K562 (cell line): ENCODE measurements around the gene GRK3. TPM values are rescaled to one million over a fixed set of nuclear protein-coding genes. Genes with fewer than 3 reads are reported as not detected.

ENCODE experiments used
- ATF7 ChIP-seq: fragments of 450-650 bp; IDR thresholded peaks from 2 replicates; pipeline ENCODE4 v1.7.1; 2014; ENCODE audit warnings: mild to moderate bottlenecking, moderate library complexity
- CBX8 ChIP-seq: fragments of 200-600 bp; sonication (generic); IDR thresholded peaks from 2 replicates; pipeline ENCODE4 v1.6.1; 2012; ENCODE audit warnings: borderline replicate concordance, mixed run types, low read depth, mild to moderate bottlenecking, moderate library complexity, mixed read lengths, low read length, control low read depth, inconsistent platforms; ENCODE audit not compliant: poor library complexity, severe bottlenecking; ENCODE audit errors: extremely low read depth
- FOSL1 ChIP-seq: fragments of 200-800 bp; sonication (Bioruptor generic); conservative IDR thresholded peaks from 2 replicates; pipeline ENCODE4 v1.6.1; 2016; ENCODE audit warnings: missing genetic modification characterization, missing compliant biosample characterization
- FOXK2 ChIP-seq, 2 experiments: fragments of 450-650 bp; IDR thresholded peaks in 1 of 2; conservative IDR thresholded peaks in 1 of 2; 2 replicates each; pipeline ENCODE4 v1.6.1; 2016; ENCODE audit warnings: low read depth in 2 of 2, mild to moderate bottlenecking in 1 of 2
- HDAC1 ChIP-seq, 2 experiments: fragments of 450-650 bp; IDR thresholded peaks; 2 replicates each; pipeline ENCODE4 v1.6.1; 2016 to 2017; ENCODE audit warnings: inconsistent platforms in 1 of 2, mild to moderate bottlenecking in 1 of 2, moderate library complexity in 1 of 2
- MAZ ChIP-seq, 2 experiments: fragments of 450-650 bp in 1 of 2; sonication (generic) in 1 of 2; formaldehyde crosslinking; IDR thresholded peaks in 1 of 2; conservative IDR thresholded peaks in 1 of 2; 2 replicates each; pipeline versions ENCODE4 v1.4.0 to v1.5.0; 2020; ENCODE audit warnings: mild to moderate bottlenecking in 1 of 2, missing genetic modification reagents in 1 of 2
- NR4A1 ChIP-seq, 2 experiments: fragments of 250-450 bp in 1 of 2; fragments of 450-650 bp in 1 of 2; sonication (Bioruptor Pico) in 1 of 2; IDR thresholded peaks; 2 replicates each; pipeline versions ENCODE4 v1.4.0 to v1.6.1; 2016 to 2020; ENCODE audit warnings: mild to moderate bottlenecking in 2 of 2, missing compliant biosample characterization in 1 of 2, missing genetic modification characterization in 1 of 2, moderate library complexity in 1 of 2
- SOX6 ChIP-seq: fragments of 450-650 bp; IDR thresholded peaks from 2 replicates; pipeline ENCODE4 v1.6.1; 2014; ENCODE audit warnings: mild to moderate bottlenecking
- ZFX ChIP-seq: sonication (generic); formaldehyde crosslinking; IDR thresholded peaks from 2 replicates; pipeline ENCODE4 v1.8.0; 2022; ENCODE audit warnings: mild to moderate bottlenecking, missing genetic modification reagents, moderate library complexity
- ZNF282 ChIP-seq: sonication (generic); formaldehyde crosslinking; IDR thresholded peaks from 2 replicates; pipeline ENCODE4 v1.8.1; 2023; ENCODE audit warnings: missing genetic modification reagents
- ZNF507 ChIP-seq: conservative IDR thresholded peaks from 2 replicates; pipeline ENCODE4 v1.6.1; 2017; ENCODE audit warnings: missing genetic modification characterization, missing compliant biosample characterization
- ZNF639 ChIP-seq, 2 experiments: fragments of 200-800 bp in 1 of 2; sonication (Bioruptor generic) in 1 of 2; sonication (generic) in 1 of 2; formaldehyde crosslinking in 1 of 2; IDR thresholded peaks in 1 of 2; conservative IDR thresholded peaks in 1 of 2; 2 replicates each; pipeline versions ENCODE4 v1.5.0 to v1.6.1; 2016 to 2020; ENCODE audit warnings: missing compliant biosample characterization in 1 of 2, missing genetic modification characterization in 1 of 2, missing genetic modification reagents in 1 of 2
- ZNF655 ChIP-seq: fragments of 250-450 bp; sonication (Bioruptor Pico); IDR thresholded peaks from 2 replicates; pipeline ENCODE4 v1.5.0; 2021
- polyA plus RNA-seq, 8 experiments: library from polyadenylated mRNA; depleted of rRNA in 4 of 8; stranded (reverse) in 5 of 8; unstranded in 3 of 8; fragments of >200 nt; fragmentation: Nextera tagmentation in 2 of 8; fragmentation: Illumina TruSeq in 1 of 8; extraction: Ambion mirVana in 2 of 8; extraction: Trizol in 1 of 8; gene quantifications; 2 replicates each; pipeline versions ENCODE4 v1.2.1 to v1.2.3, GENCODE V29; 2011 to 2014; ENCODE audit warnings: inconsistent platforms in 1 of 8, missing spikeins in 1 of 8
- total RNA-seq, 7 experiments: library from RNA; depleted of rRNA in 6 of 7; stranded (reverse); fragments of >200 nt in 6 of 7; fragmentation: Illumina TruSeq in 2 of 7; extraction: Trizol in 2 of 7; gene quantifications; 2 replicates each; pipeline versions ENCODE4 v1.2.1 to v1.2.3, GENCODE V29; 2011 to 2021; ENCODE audit warnings: low replicate concordance in 1 of 7
- TF ChIP-seq, protein P1 (sequence below), 2 experiments: fragments of 450-650 bp; formaldehyde crosslinking in 1 of 2; IDR thresholded peaks; 2 replicates each; pipeline versions ENCODE4 v1.4.0 to v1.6.1; 2014 to 2020; ENCODE audit warnings: mild to moderate bottlenecking in 2 of 2, borderline replicate concordance in 1 of 2, low read depth in 1 of 2

The GRK3 gene
- total and polyA plus RNA-seq, 9 of the 15 experiments (the other 6 are each of a cell fraction or from before 2014, with no cell fraction given), result 1.4 to 7.6 (median 3.6) TPM

- 0 out of 4 replicates have a peak, but pooled peaks of 1 of the 2 experiments have one; percentile 28 for TF ChIP-seq ZNF639 (CRISPR knock-in tag; conservative IDR thresholded peaks at IDR 0.05 in 1 of 2, IDR thresholded peaks at IDR 0.05 in 1 of 2)
- 0 out of 2 replicates have a peak, but pooled peaks have one; percentile 11 for TF ChIP-seq FOSL1
- TF ChIP-seq HDAC1 (IDR thresholded peaks at IDR 0.05), result no peak
- TF ChIP-seq, protein P1, sequence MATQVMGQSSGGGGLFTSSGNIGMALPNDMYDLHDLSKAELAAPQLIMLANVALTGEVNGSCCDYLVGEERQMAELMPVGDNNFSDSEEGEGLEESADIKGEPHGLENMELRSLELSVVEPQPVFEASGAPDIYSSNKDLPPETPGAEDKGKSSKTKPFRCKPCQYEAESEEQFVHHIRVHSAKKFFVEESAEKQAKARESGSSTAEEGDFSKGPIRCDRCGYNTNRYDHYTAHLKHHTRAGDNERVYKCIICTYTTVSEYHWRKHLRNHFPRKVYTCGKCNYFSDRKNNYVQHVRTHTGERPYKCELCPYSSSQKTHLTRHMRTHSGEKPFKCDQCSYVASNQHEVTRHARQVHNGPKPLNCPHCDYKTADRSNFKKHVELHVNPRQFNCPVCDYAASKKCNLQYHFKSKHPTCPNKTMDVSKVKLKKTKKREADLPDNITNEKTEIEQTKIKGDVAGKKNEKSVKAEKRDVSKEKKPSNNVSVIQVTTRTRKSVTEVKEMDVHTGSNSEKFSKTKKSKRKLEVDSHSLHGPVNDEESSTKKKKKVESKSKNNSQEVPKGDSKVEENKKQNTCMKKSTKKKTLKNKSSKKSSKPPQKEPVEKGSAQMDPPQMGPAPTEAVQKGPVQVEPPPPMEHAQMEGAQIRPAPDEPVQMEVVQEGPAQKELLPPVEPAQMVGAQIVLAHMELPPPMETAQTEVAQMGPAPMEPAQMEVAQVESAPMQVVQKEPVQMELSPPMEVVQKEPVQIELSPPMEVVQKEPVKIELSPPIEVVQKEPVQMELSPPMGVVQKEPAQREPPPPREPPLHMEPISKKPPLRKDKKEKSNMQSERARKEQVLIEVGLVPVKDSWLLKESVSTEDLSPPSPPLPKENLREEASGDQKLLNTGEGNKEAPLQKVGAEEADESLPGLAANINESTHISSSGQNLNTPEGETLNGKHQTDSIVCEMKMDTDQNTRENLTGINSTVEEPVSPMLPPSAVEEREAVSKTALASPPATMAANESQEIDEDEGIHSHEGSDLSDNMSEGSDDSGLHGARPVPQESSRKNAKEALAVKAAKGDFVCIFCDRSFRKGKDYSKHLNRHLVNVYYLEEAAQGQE (IDR thresholded peaks at IDR 0.05; ENCODE audit: borderline replicate concordance), result peak; percentile 32; the same call in 1 of the 2 replicates
- TF ChIP-seq, protein P1 (CRISPR knock-in tag; IDR thresholded peaks at IDR 0.05; ENCODE audit: low read depth), result no peak
- TF ChIP-seq ZNF655, result no peak
- TF ChIP-seq ATF7, result peak; percentile 30; the same call in 1 of the 2 replicates
- TF ChIP-seq ZFX (CRISPR knock-in tag), result peak; percentile 25; the same call in 1 of the 2 replicates
- no peak for TF ChIP-seq NR4A1 (CRISPR knock-in tag; IDR thresholded peaks at IDR 0.05)
- no peak for TF ChIP-seq NR4A1 (tag; IDR thresholded peaks at IDR 0.05)
- TF ChIP-seq ZNF507 (tag), result no peak
- no peak for TF ChIP-seq ZNF282 (CRISPR knock-in tag)
- TF ChIP-seq SOX6, result 0 out of 2 replicates have a peak, but pooled peaks have one; percentile 23
- TF ChIP-seq CBX8, result no peak
- TF ChIP-seq FOXK2 (conservative IDR thresholded peaks at IDR 0.05 in 1 of 2, IDR thresholded peaks at IDR 0.05 in 1 of 2; ENCODE audit: low read depth in 2 of 2), result 0 out of 4 replicates have a peak, but pooled peaks have one; percentile 32 to 46
- no peak for TF ChIP-seq MAZ (CRISPR knock-in tag; conservative IDR thresholded peaks at IDR 0.05 in 1 of 2, IDR thresholded peaks at IDR 0.05 in 1 of 2)
Measured at GRCh38 chr22:25567251-25567675, 2.8 kb downstream of the GRK3 start (continued).
